Measurements from ENCODE around the gene CCNB1IP1. TPM values are rescaled to one million over a fixed set of nuclear protein-coding genes. Genes with fewer than 3 reads are reported as not detected.

The CCNB1IP1 gene
- total RNA-seq: 10 to 100 TPM; 20.8 to 21.5 (median 21.2) TPM
- total RNA-seq (2013): 45.5 TPM

GRCh38 chr14:20332788-20333493 lies at the start of gene CCNB1IP1:
Gene CCNB1IP1, minus strand, starts transcription at chr14:20333279. Its CDS starts 16,756 bp downstream, at chr14:20316523.
- no peaks in the 10 kb centered on the region for H3K36me3 Mint-ChIP-seq
- no peak for TF ChIP-seq CTCF (IDR thresholded peaks at IDR 0.05)
- peaks cover 20 to 22% of the 10 kb centered on the region in 2 donors for H3K4me1 Mint-ChIP-seq
- H3K4me3 Mint-ChIP-seq: peak within 1 kb of the TSS; percentile 94
- peaks cover 7% of the 10 kb centered on the region for H3K4me1 ChIP-seq (ENCODE audit: control insufficient read depth, insufficient read depth, low read length)
- H3K27me3 Mint-ChIP-seq (ENCODE audit: low read depth in 2 of 2): no peaks in the 10 kb centered on the region
- H3K27ac Mint-ChIP-seq: peak within 1 kb of the TSS; percentile 88 to 92
- peak within 1 kb of the TSS; percentile 59 for H3K4me3 ChIP-seq (ENCODE audit: low read length)
- no peaks in the 10 kb centered on the region for H3K9me3 ChIP-seq (ENCODE audit: control insufficient read depth, insufficient read depth, low read length)
- 2% methylated on average over 14 of the region's 19 CpGs for WGBS (ENCODE audit: insufficient coverage)
- H3K36me3 ChIP-seq (ENCODE audit: control insufficient read depth, insufficient read depth, low read length): peaks cover 2% of the 10 kb centered on the region
- H3K9me3 Mint-ChIP-seq: no peaks in the 10 kb centered on the region
- peak within 1 kb of the TSS; percentile 43 for H3K27ac ChIP-seq (ENCODE audit: low read length)
- ATAC-seq (peak; percentile 91 to 99 (median 99)), DNase-seq (peak; percentile 22 to 89)
- no peaks in the 10 kb centered on the region for H3K27me3 ChIP-seq (ENCODE audit: control insufficient read depth, insufficient read depth, low read length)
- intact Hi-C loops (cut with micrococcal nuclease): loop anchor here (1.0 kb wide), 1 partner anchor 10 kb away; the partner anchor contains the start of gene PARP2

GRCh38 chr14:20382526-20382925 lies 49.4 kb upstream of the CCNB1IP1 start:
- Histone ChIP-seq H3K36me3 (ENCODE audit: control insufficient read depth, insufficient read depth, low read length) (peaks cover 94% of the 10 kb centered on the region), H3K27me3 (ENCODE audit: control insufficient read depth, insufficient read depth, low read length) (no peaks in the 10 kb centered on the region), H3K4me1 (ENCODE audit: control insufficient read depth, insufficient read depth, low read length) (no peaks in the 10 kb centered on the region), H3K27ac (ENCODE audit: low read length) (no peak overlapping the region), H3K4me3 (ENCODE audit: low read length) (no peak overlapping the region), H3K9me3 (ENCODE audit: control insufficient read depth, insufficient read depth, low read length) (no peaks in the 10 kb centered on the region)
- Mint-ChIP-seq H3K4me1 (no peaks in the 10 kb centered on the region), H3K4me3 (no peak overlapping the region), H3K9me3 (no peaks in the 10 kb centered on the region), H3K27me3 (ENCODE audit: low read depth in 2 of 2) (no peaks in the 10 kb centered on the region), H3K36me3 (peaks cover 20% of the 10 kb centered on the region), H3K27ac (peak overlapping the region in 1 of 2 donors; percentile 27)
- TF ChIP-seq CTCF (IDR thresholded peaks at IDR 0.05): no peak
- intact Hi-C loops (cut with micrococcal nuclease): no loop called here
- ATAC-seq: no peak
- 96% methylated on average over 12 of the region's 12 CpGs for WGBS (ENCODE audit: insufficient coverage)
- DNase-seq: no peak

- Histone ChIP-seq H3K4me3 (ENCODE audit: low read length) (no peak overlapping the region), H3K27me3 (ENCODE audit: control insufficient read depth, insufficient read depth, low read length) (no peaks in the 10 kb centered on the region), H3K27ac (ENCODE audit: low read length) (no peak overlapping the region), H3K9me3 (ENCODE audit: control insufficient read depth, insufficient read depth, low read length) (no peaks in the 10 kb centered on the region), H3K4me1 (ENCODE audit: control insufficient read depth, insufficient read depth, low read length) (no peaks in the 10 kb centered on the region), H3K36me3 (ENCODE audit: control insufficient read depth, insufficient read depth, low read length) (peaks cover 95% of the 10 kb centered on the region)
- Mint-ChIP-seq H3K4me3 (no peak overlapping the region), H3K9me3 (no peaks in the 10 kb centered on the region), H3K27me3 (ENCODE audit: low read depth in 2 of 2) (no peaks in the 10 kb centered on the region), H3K4me1 (no peaks in the 10 kb centered on the region), H3K36me3 (peaks cover 20% of the 10 kb centered on the region), H3K27ac (no peak overlapping the region)
- intact Hi-C loops (cut with micrococcal nuclease): no loop called here
- TF ChIP-seq CTCF (IDR thresholded peaks at IDR 0.05): no peak
- no peak for DNase-seq
- no peak for ATAC-seq
- 93% methylated on average over 7 of the region's 7 CpGs for WGBS (ENCODE audit: insufficient coverage)
These were observed 48.3 kb upstream of the CCNB1IP1 start for GRCh38 chr14:20381341-20381740.

- ATAC-seq (no peak), DNase-seq (no peak)
- no peaks in the 10 kb centered on the region for H3K9me3 ChIP-seq (ENCODE audit: control insufficient read depth, insufficient read depth, low read length)
- WGBS (ENCODE audit: insufficient coverage): 85% methylated on average over 6 of the region's 6 CpGs
- Mint-ChIP-seq H3K4me3 (no peak overlapping the region), H3K9me3 (no peaks in the 10 kb centered on the region), H3K36me3 (peaks cover 25% of the 10 kb centered on the region), H3K27ac (no peak overlapping the region), H3K4me1 (no peaks in the 10 kb centered on the region), H3K27me3 (ENCODE audit: low read depth in 2 of 2) (no peaks in the 10 kb centered on the region)
- intact Hi-C loops (cut with micrococcal nuclease): no loop called here
- no peak overlapping the region for H3K27ac ChIP-seq (ENCODE audit: low read length)
- H3K4me1 ChIP-seq (ENCODE audit: control insufficient read depth, insufficient read depth, low read length): no peaks in the 10 kb centered on the region
- H3K36me3 ChIP-seq (ENCODE audit: control insufficient read depth, insufficient read depth, low read length): peaks cover 95% of the 10 kb centered on the region
- H3K4me3 ChIP-seq (ENCODE audit: low read length): no peak overlapping the region
- no peaks in the 10 kb centered on the region for H3K27me3 ChIP-seq (ENCODE audit: control insufficient read depth, insufficient read depth, low read length)
- TF ChIP-seq CTCF (IDR thresholded peaks at IDR 0.05): no peak
These were observed 47.6 kb upstream of the CCNB1IP1 start for GRCh38 chr14:20380681-20381080.
